Keratinocyte (primary cell): ENCODE measurements around the gene SAV1. TPM values are rescaled to one million over a fixed set of nuclear protein-coding genes. Genes with fewer than 3 reads are reported as not detected.

ENCODE experiments used
- DNase-seq: peaks from one replicate; pipeline ENCODE4 v3.0.0-alpha.2; 2011; ENCODE audit warnings: low read depth, missing footprints, low spot score
- FAIRE-seq: peaks from 2 replicates; lab custom pipeline; 2011; peaks lifted over from hg19 to GRCh38; lab: Jason Lieb, UNC
- H2AFZ ChIP-seq: 2 replicates; pipeline ENCODE4 v1.6.0; 2012; ENCODE audit warnings: low read length, control low read depth, inconsistent platforms; ENCODE audit not compliant: control insufficient read depth
- H3K27ac ChIP-seq: 2 replicates; pipeline ENCODE4 v1.5.1; 2011; ENCODE audit warnings: low read length; ENCODE audit not compliant: control insufficient read depth, insufficient read depth
- H3K27me3 ChIP-seq: 3 replicates; pipeline ENCODE4 v1.6.0; 2011; ENCODE audit warnings: low read length; ENCODE audit not compliant: control insufficient read depth, insufficient read depth; ENCODE audit errors: extremely low read depth
- H3K36me3 ChIP-seq, 2 experiments: 2 replicates in 1 of 2; 3 replicates in 1 of 2; pipeline ENCODE4 v1.5.1; 2011; ENCODE audit warnings: low read length in 2 of 2, mild to moderate bottlenecking in 1 of 2; ENCODE audit not compliant: control insufficient read depth in 2 of 2, insufficient read depth in 2 of 2; ENCODE audit errors: extremely low read depth in 1 of 2
- H3K4me1 ChIP-seq: 3 replicates; pipeline ENCODE4 v1.5.1; 2011; ENCODE audit warnings: low read length; ENCODE audit not compliant: control insufficient read depth, insufficient read depth; ENCODE audit errors: extremely low read depth
- H3K4me2 ChIP-seq: 3 replicates; pipeline ENCODE4 v1.6.0; 2011; ENCODE audit warnings: low read depth, low read length; ENCODE audit not compliant: control insufficient read depth, insufficient read depth; ENCODE audit errors: extremely low read depth
- H3K4me3 ChIP-seq, 3 experiments: fragments of 200-600 bp in 1 of 3; sonication (generic) in 1 of 3; 2 replicates in 2 of 3; 3 replicates in 1 of 3; pipeline ENCODE4 v1.5.1; 2011 to 2016; ENCODE audit warnings: low read length in 3 of 3, mild to moderate bottlenecking in 3 of 3, control low read depth in 2 of 3, inconsistent platforms in 1 of 3, low read depth in 1 of 3, mixed read lengths in 1 of 3, mixed run types in 1 of 3, moderate library complexity in 1 of 3; ENCODE audit not compliant: control insufficient read depth in 2 of 3, insufficient read depth in 2 of 3; ENCODE audit errors: extremely low read depth in 1 of 3
- H3K79me2 ChIP-seq: 2 replicates; pipeline ENCODE4 v1.6.0; 2012; ENCODE audit warnings: low read length; ENCODE audit not compliant: control insufficient read depth, insufficient read depth
- H3K9ac ChIP-seq: 3 replicates; pipeline ENCODE4 v1.6.0; 2011; ENCODE audit warnings: low read length; ENCODE audit not compliant: control insufficient read depth, insufficient read depth; ENCODE audit errors: extremely low read depth
- H3K9me1 ChIP-seq: 3 replicates; pipeline ENCODE4 v1.6.0; 2011; ENCODE audit warnings: low read length; ENCODE audit not compliant: control insufficient read depth, insufficient read depth; ENCODE audit errors: extremely low read depth
- H3K9me3 ChIP-seq: 2 replicates; pipeline ENCODE4 v1.5.1; 2012; ENCODE audit warnings: low read depth, low read length; ENCODE audit not compliant: control insufficient read depth
- H4K20me1 ChIP-seq: 3 replicates; pipeline ENCODE4 v1.6.0; 2011; ENCODE audit warnings: low read length; ENCODE audit not compliant: control insufficient read depth, insufficient read depth; ENCODE audit errors: extremely low read depth
- CTCF ChIP-seq, 3 experiments: IDR thresholded peaks in 1 of 3; conservative IDR thresholded peaks in 1 of 3; optimal IDR thresholded peaks in 1 of 3; 2 replicates in 2 of 3; 3 replicates in 1 of 3; pipeline versions ENCODE3 to v1.5.1; 2011; ENCODE audit warnings: low read length in 3 of 3, mild to moderate bottlenecking in 3 of 3, moderate library complexity in 2 of 3, control low read depth in 1 of 3, inconsistent platforms in 1 of 3; ENCODE audit not compliant: insufficient read depth in 2 of 3; ENCODE audit errors: extremely low read depth in 1 of 3
- EZH2 ChIP-seq: IDR thresholded peaks from one replicate; pipeline ENCODE4 v1.6.1; 2012; ENCODE audit warnings: inconsistent platforms, mild to moderate bottlenecking, low read length, moderate library complexity
- dilution Hi-C: fragments of 300-500 bp; cut with MboI; formaldehyde crosslinking; loops from one replicate; pipeline ENCODE4 v1.7.0; 2020; ENCODE audit warnings: low sequenced_read_pairs; ENCODE audit not compliant: extremely low pct_ligation_motif_present
- polyA plus RNA-seq, 5 experiments: library from polyadenylated mRNA; depleted of rRNA in 3 of 5; stranded (reverse) in 3 of 5; stranded (forward) in 1 of 5; unstranded in 1 of 5; fragments of >200 nt; gene quantifications; 1 replicate in 1 of 5; 2 replicates in 3 of 5; 3 replicates in 1 of 5; pipeline versions ENCODE4 v1.2.1 to v1.2.3, GENCODE V29; 2011 to 2012; ENCODE audit warnings: missing spikeins in 2 of 5, low read depth in 1 of 5, low replicate concordance in 1 of 5

Gene SAV1
- polyA plus RNA-seq, 1 donor (not counting 4 experiments of a cell fraction or from before 2014, with no cell fraction given): 26.0 TPM

- no peaks in the 10 kb centered on the region for H3K79me2 ChIP-seq
- H4K20me1 ChIP-seq: no peaks in the 10 kb centered on the region
- no peak overlapping the region for H3K27ac ChIP-seq
- no peak for FAIRE-seq
- dilution Hi-C loops: no loop called here
- no peaks in the 10 kb centered on the region for H3K36me3 ChIP-seq
- H3K9me3 ChIP-seq: no peaks in the 10 kb centered on the region
- H3K27me3 ChIP-seq: no peaks in the 10 kb centered on the region
- H3K4me1 ChIP-seq: peaks cover 10% of the 10 kb centered on the region
- no peak overlapping the region for H3K4me2 ChIP-seq
- H3K9ac ChIP-seq: no peak overlapping the region
- no peak overlapping the region for H2AFZ ChIP-seq
- H3K4me3 ChIP-seq: no peak overlapping the region
- DNase-seq: no peak
- TF ChIP-seq EZH2 (no peak), CTCF (optimal IDR thresholded peaks at IDR 0.05 in 1 of 3, IDR thresholded peaks at IDR 0.05 in 1 of 3, conservative IDR thresholded peaks at IDR 0.05 in 1 of 3; ENCODE audit: extremely low read depth in 1 of 3, insufficient read depth in 2 of 3, low read length in 3 of 3) (no peak)
- no peaks in the 10 kb centered on the region for H3K9me1 ChIP-seq
Observed at GRCh38 chr14:50624447-50624846, 43.7 kb downstream of the SAV1 start.

- TF ChIP-seq EZH2: no peak
- TF ChIP-seq CTCF (optimal IDR thresholded peaks at IDR 0.05 in 1 of 3, IDR thresholded peaks at IDR 0.05 in 1 of 3, conservative IDR thresholded peaks at IDR 0.05 in 1 of 3; ENCODE audit: extremely low read depth in 1 of 3, insufficient read depth in 2 of 3, low read length in 3 of 3): no peak
- FAIRE-seq: no peak
Observed at GRCh38 chr14:50622978-50623377, 45.1 kb downstream of the SAV1 start.

More at GRCh38 chr14:50622978-50623377, 45.1 kb downstream of the SAV1 start:
- no peak for DNase-seq
- Histone ChIP-seq H3K9me3 (no peaks in the 10 kb centered on the region), H3K27me3 (no peaks in the 10 kb centered on the region), H4K20me1 (no peaks in the 10 kb centered on the region), H3K9me1 (no peaks in the 10 kb centered on the region), H3K4me2 (no peak overlapping the region), H3K9ac (no peak overlapping the region), H3K27ac (no peak overlapping the region), H3K4me1 (peaks cover 10% of the 10 kb centered on the region), H3K36me3 (no peaks in the 10 kb centered on the region), H3K79me2 (no peaks in the 10 kb centered on the region), H3K4me3 (no peak overlapping the region), H2AFZ (no peak overlapping the region)
- dilution Hi-C loops: no loop called here
